PC-3 (cell line): Measurements from ENCODE around the gene AFG3L2.

Experiments used
- CTCF ChIP-seq: fragments of 300-600 bp; sonication (generic); conservative IDR thresholded peaks from 2 replicates; pipeline ENCODE4 v1.5.1; 2017; ENCODE audit warnings: antibody characterized with exemption, low read depth, mild to moderate bottlenecking, low read length
- EZH2 ChIP-seq: fragments of 300-600 bp; sonication (generic); IDR thresholded peaks from one replicate; pipeline ENCODE4 v1.6.1; 2017; ENCODE audit warnings: antibody characterized with exemption, mild to moderate bottlenecking, low read length; ENCODE audit not compliant: unreplicated experiment

DNA sequence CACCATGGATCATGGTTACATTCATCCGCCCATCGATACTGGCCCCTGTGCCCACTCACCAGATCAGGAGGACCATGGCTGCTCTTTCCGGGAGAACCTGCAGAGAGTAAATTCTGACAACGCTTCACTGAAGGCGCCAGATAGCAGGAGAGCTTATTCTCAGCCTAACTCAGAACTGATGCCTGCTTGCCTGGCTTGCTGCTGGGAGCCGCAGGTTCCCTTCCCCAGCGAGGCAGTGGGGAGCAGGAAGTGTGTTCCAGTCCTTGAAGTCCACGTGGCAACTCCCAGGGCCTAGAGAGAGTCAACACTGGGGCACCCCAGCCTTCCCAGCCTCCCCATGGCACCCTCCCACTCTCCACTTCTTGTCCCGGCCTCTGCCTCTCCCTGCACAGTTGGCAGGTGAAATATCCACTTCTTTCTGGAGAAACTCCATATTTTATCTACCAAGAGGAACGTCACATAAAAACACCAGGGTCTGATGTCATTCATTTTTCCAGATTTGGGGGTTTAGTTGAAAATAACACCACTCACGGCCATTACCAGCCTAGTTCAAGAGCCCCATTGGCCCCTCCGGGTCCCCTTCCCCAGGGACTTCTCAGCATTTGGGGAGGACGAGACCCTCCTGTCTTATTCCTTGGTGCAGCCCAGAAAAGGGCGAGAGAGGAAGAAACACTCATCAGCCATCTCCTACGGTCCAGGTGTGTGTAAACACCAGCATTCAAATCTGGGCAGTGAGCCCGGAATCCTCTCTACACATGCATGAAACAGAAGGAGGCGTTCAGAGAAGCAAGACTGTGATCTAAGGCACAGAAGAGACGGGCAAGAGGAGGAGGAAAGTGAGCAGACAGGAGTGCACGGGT, 72.4 kb downstream of the AFG3L2 start:
- TF ChIP-seq CTCF = no peak
- TF ChIP-seq EZH2 = no peak
